GM06990 (cell line): Measurements from ENCODE around the gene SLC6A11.

Experiments
- DNase-seq: peaks from one replicate; pipeline ENCODE4 v3.0.0-alpha.2; 2011; ENCODE audit not compliant: insufficient read length; ENCODE audit errors: extremely low read depth
- H3K27me3 ChIP-seq: replicated peaks from 2 replicates; pipeline ENCODE4 v1.6.0; 2011; ENCODE audit warnings: low read length; ENCODE audit not compliant: control insufficient read depth, insufficient read depth
- H3K36me3 ChIP-seq: 2 replicates; pipeline ENCODE4 v1.5.1; 2011; ENCODE audit warnings: low read length; ENCODE audit not compliant: control insufficient read depth, insufficient read depth
- H3K4me3 ChIP-seq: replicated peaks from 2 replicates; pipeline ENCODE4 v1.5.1; 2011; ENCODE audit warnings: low read depth, mild to moderate bottlenecking, control low read depth, low read length
- TF ChIP-seq, protein P1 (sequence below): IDR thresholded peaks from 2 replicates; pipeline ENCODE4 v1.5.1; 2011; ENCODE audit warnings: low read length, control low read depth, mild to moderate bottlenecking, inconsistent platforms; ENCODE audit not compliant: insufficient read depth, poor library complexity, severe bottlenecking

The SLC6A11 gene

GRCh38 chr3:10816019-10816862, at the start of gene SLC6A11:
Gene SLC6A11 (plus strand): TSS chr3:10816228. CDS start chr3:10816266, 38 bp downstream.
- TF ChIP-seq, protein P1, sequence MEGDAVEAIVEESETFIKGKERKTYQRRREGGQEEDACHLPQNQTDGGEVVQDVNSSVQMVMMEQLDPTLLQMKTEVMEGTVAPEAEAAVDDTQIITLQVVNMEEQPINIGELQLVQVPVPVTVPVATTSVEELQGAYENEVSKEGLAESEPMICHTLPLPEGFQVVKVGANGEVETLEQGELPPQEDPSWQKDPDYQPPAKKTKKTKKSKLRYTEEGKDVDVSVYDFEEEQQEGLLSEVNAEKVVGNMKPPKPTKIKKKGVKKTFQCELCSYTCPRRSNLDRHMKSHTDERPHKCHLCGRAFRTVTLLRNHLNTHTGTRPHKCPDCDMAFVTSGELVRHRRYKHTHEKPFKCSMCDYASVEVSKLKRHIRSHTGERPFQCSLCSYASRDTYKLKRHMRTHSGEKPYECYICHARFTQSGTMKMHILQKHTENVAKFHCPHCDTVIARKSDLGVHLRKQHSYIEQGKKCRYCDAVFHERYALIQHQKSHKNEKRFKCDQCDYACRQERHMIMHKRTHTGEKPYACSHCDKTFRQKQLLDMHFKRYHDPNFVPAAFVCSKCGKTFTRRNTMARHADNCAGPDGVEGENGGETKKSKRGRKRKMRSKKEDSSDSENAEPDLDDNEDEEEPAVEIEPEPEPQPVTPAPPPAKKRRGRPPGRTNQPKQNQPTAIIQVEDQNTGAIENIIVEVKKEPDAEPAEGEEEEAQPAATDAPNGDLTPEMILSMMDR: no peak
- Histone ChIP-seq H3K4me3 (no peak within 1 kb of the TSS), H3K36me3 (no peaks in the 10 kb centered on the region), H3K27me3 (no peaks in the 10 kb centered on the region)
- DNase-seq: no peak

DNA sequence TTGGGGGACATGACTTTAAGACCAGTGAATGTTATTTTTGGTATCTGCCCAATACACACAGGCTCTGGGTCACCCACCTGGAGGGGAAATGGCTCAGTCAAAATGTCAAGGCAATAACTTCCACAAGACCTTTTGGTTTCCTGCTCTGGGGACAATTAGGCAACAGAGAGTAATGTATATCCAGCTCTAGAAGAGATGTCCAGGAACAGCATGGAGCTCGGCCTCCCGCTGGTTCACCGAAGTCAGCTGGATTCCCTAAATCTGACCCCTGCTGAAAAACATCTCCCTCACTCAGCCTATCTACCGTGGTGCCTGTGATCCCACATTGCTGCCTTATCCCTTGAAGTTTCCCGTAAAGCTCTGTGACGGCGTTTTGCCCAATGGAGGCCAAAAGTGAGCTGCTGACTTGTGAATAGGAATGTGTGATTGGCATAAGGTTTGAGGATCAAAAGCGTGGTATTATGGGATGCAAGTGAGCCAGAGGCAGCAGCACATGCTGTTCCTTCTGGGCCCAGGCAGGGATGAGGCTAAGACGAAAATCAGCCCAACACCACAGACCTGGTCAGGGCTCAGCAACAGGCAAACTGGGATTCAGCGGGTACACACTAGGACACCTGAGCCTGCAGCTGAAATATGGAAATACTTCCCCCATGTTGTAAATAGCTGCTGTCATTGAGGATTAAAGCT, 47.2 kb upstream of the SLC6A11 start:
- Histone ChIP-seq H3K27me3 (no peaks in the 10 kb centered on the region; the same call in 1 of the 2 replicates), H3K36me3 (no peaks in the 10 kb centered on the region), H3K4me3 (no peak overlapping the region)
- TF ChIP-seq, protein P1: no peak
- DNase-seq: no peak

GRCh38 chr3:10770547-10770946, 45.5 kb upstream of the SLC6A11 start:
- no peaks in the 10 kb centered on the region; the same call in 1 of the 2 replicates for H3K27me3 ChIP-seq
- TF ChIP-seq, protein P1: no peak
- DNase-seq: no peak

DNA sequence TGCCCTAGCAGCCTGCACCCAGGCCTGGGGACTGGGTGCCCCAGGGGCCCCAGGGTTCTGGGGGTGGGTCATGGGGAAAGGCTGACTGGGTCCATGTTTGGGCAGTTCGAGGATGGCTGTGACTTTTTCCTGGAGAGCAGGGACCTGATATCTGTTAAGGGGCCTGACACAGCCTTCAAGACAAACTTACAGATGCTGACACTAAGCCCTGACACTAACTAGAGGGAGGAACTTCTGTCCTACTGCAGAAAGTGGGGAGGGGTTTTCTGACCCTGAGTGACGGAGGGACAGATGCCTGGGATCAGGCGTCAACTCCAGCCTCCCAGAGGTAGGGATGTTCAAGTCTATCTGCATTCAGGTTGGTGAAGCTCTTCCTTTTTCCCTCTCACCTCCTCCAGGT, 45.0 kb upstream of the SLC6A11 start:
- no peak for DNase-seq
- Histone ChIP-seq H3K36me3 (no peaks in the 10 kb centered on the region), H3K4me3 (no peak overlapping the region), H3K27me3 (no peaks in the 10 kb centered on the region; the same call in 1 of the 2 replicates)
- TF ChIP-seq, protein P1: no peak

More at GRCh38 chr3:10770547-10770946, 45.5 kb upstream of the SLC6A11 start:
- H3K4me3 ChIP-seq: no peak overlapping the region
- no peaks in the 10 kb centered on the region for H3K36me3 ChIP-seq

DNA sequence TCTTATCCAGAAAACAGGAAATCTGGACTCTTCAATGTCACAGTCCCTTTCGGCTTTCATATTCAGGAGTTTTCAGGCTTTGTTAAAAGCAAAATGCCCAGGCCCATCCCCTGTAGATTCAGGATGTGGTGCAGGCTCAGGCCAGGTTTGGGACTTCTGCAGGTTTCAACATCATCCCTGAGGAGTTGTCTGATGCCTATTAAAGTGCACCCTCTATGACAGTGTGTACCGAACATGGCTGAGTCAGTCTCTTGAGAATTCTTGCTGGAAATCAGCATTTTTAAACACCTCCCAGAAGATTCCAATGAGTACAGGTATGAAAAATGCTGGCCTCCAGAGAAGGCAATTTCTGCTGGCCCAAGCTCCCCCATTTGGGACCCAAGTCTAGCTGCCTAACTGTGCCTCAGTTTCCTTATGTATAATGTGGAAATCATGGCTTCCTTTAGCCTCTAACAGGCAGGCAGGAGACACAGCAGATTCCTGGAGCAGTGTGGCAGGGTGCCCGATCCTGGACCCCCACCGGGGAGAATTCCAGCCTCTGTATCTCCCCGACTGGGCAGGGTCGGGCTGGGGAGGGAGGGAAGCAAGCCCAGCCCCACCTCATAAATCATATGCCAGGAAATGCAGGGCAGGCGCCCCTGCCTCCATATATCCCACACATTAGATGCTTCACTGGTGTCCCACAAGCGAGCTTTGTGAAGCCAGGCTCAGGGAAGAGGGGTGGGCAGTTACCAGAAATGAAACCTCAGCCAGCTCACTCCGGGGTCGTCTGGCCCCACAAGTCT, 44.4 kb upstream of the SLC6A11 start:
- Histone ChIP-seq H3K27me3 (no peaks in the 10 kb centered on the region; the same call in 1 of the 2 replicates), H3K36me3 (no peaks in the 10 kb centered on the region), H3K4me3 (no peak overlapping the region)
- no peak for DNase-seq
- TF ChIP-seq, protein P1: no peak
